HuH-7 (cell line): ENCODE data around the gene DOK1.

Experiments used
- DNase-seq: peaks from one replicate; pipeline ENCODE4 v3.0.0; 2011; ENCODE audit warnings: low spot score

DOK1 gene

DNA sequence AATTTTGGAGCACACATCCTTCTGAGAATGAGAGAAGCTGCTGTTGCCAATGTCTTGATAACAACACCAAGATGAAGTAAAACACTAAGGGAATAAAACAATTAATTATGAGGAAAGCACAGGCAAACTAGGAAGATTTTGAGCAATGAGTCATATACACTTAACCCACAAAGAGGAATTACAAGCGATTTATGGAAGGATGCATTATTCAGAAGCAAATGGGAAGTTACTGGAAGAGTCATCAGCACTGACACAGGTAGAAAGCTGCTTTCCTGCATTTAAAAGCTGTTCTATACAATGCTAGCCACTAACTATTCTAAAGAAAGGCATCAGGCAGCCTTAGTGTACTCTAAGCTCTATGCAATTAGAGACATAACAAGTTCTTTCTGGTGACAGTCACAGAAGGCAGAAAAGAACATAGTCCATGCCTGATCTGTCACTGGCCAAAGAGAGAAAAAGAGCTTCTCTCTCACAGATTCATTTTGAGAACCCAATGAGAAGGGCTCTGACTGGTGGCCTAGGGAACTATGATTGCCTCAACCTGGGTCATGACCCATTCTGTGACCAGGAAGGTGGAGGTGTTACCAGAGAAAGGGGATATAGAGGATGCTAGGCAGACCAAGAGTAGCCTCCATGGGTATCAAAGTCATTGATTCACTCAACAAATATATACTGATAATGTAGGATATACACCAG is 48.2 kb downstream of the DOK1 start:
- no peak for DNase-seq

DNA sequence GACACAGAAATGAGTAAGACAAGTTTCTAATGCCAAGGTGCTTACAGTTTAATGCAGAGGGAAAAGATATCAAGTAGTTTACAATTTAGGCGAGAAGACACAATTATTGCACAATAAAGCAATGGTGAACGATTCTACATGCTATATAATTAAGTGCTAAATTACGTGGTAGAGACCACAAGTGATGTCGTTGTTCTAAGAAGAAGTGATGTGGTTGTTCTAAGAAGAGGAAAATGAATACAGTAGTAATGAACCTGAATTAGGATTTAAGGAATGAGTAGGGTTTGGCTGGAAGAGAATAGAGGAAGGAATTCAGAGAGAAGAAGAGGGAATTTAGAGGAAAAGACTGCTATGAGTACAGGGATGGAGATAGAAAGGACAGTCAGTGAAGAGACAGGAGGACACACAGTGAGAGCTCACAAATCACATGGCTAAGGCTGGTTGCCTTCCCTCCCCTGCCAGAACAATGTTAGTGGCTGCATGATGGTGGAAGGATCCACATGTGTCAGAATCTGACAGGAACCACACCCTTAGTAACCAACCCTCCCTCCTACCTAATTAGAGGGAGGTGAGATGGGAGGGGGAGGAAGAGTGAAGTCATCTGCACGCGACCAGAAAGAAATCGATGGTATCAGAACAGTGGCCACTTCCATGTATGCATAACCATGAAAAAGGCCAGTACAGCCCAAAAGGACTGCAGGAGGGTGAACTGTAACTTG is 48.9 kb downstream of the DOK1 start:
- DNase-seq = no peak

DNA sequence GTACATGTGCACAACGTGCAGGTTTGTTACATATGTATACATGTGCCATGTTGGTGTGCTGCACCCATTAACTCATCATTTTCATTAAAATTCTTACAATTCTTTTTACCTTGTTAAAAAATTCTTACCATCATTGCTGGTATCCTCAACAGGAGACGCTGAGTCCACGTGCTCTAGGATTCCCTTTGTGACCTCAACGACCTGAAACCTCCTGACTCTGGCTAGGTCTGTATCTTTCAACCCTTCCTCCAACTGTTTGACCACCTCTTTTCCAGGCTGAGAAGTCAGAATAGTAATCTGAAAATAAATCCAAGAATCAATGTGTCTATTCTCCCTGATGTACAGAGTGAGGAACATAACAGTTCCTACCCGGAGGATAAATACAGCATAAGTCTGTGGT is 52.4 kb downstream of the DOK1 start:
- no peak for DNase-seq
